Sigmoid colon (tissue), 4 donors: ENCODE measurements around the gene MEF2D.

Experiments used
- EP300 ChIP-seq, 4 donors: sonication (generic); formaldehyde crosslinking; IDR thresholded peaks; one replicate each; pipeline ENCODE4 v1.6.1; 2017; ENCODE audit warnings: antibody characterized with exemption in 4 of 4
- POLR2A ChIP-seq, 2 donors: fragments of 450-650 bp; IDR thresholded peaks; one replicate each; pipeline ENCODE4 v1.6.1; 2016; ENCODE audit warnings: antibody characterized with exemption in 2 of 2, mild to moderate bottlenecking in 2 of 2, moderate library complexity in 2 of 2
- POLR2AphosphoS5 ChIP-seq, 4 donors: sonication (generic); formaldehyde crosslinking; IDR thresholded peaks; one replicate each; pipeline ENCODE4 v1.6.1; 2017; ENCODE audit warnings: antibody characterized with exemption in 4 of 4
- TF ChIP-seq, protein P1 (sequence below), 4 experiments: fragments of 450-650 bp in 3 of 4; fragments of 200-600 bp in 1 of 4; IDR thresholded peaks; one replicate each; pipeline ENCODE4 v1.5.1; 2016 to 2019; ENCODE audit warnings: antibody characterized with exemption in 4 of 4, mild to moderate bottlenecking in 3 of 4, moderate library complexity in 2 of 4

DNA sequence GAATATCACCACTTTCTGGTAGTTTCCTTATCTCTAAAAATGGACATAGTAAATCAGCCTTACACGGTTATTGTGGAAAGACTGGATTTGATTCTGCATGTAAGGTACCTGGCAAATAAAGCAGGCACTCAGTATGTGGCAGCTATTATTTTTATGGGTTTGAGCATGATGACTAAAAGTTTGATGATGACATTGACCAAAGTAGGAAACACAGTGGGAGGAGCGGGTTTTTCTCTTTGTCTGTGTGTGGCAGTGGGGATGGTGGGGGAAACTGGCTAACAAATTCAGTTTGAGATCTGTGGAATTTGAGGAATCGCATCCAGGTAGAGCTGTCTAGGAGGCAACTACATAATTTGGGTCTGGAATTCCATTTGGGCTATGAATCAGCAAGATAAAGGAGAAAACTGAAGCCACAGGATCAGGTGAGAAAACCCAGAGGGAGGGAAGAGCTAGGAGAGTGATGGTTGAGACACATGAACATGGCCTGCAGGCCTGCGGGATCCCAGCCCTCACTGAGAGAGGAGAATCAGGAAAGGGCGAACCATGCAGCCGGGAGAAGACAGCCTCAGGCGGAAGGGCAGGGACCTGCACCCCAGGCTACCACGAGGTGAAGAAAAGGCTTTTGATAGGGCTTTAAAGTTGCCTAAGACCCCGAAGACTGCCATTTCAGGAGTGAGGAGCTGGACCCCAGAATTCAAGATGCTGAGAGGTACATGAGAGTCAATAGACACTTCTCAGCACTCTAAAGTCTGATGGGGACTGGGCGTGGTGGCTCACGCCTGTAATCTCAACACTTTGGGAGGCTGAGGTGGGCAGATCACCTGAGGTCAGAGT lies 52.2 kb downstream of the MEF2D start:
- TF ChIP-seq POLR2AphosphoS5 (IDR thresholded peaks at IDR 0.05): no peak
- no peak for TF ChIP-seq POLR2A (IDR thresholded peaks at IDR 0.05)
- TF ChIP-seq, protein P1, sequence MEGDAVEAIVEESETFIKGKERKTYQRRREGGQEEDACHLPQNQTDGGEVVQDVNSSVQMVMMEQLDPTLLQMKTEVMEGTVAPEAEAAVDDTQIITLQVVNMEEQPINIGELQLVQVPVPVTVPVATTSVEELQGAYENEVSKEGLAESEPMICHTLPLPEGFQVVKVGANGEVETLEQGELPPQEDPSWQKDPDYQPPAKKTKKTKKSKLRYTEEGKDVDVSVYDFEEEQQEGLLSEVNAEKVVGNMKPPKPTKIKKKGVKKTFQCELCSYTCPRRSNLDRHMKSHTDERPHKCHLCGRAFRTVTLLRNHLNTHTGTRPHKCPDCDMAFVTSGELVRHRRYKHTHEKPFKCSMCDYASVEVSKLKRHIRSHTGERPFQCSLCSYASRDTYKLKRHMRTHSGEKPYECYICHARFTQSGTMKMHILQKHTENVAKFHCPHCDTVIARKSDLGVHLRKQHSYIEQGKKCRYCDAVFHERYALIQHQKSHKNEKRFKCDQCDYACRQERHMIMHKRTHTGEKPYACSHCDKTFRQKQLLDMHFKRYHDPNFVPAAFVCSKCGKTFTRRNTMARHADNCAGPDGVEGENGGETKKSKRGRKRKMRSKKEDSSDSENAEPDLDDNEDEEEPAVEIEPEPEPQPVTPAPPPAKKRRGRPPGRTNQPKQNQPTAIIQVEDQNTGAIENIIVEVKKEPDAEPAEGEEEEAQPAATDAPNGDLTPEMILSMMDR (IDR thresholded peaks at IDR 0.05): no peak
- no peak for TF ChIP-seq EP300 (IDR thresholded peaks at IDR 0.05)
